Neuronal stem cell (in vitro differentiated cells): Measurements from ENCODE around the gene MTX1. TPM values are rescaled to one million over a fixed set of nuclear protein-coding genes. Genes with fewer than 3 reads are reported as not detected.
"Not testable (repeated sequence)": the region's sequence is repeated elsewhere in the genome, so short reads cannot be mapped to it uniquely, and the experiment has no call there.

Experiments
- DNase-seq: peaks from one replicate; pipeline ENCODE4 v3.0.0-alpha.2; 2013; ENCODE audit warnings: low spot score
- H2AFZ ChIP-seq: one replicate; pipeline ENCODE4 v1.6.1; 2013; ENCODE audit warnings: mild to moderate bottlenecking, low read length, inconsistent platforms
- H2AK5ac ChIP-seq: 2 replicates; pipeline ENCODE4 v1.6.1; 2013; ENCODE audit warnings: low read depth, mild to moderate bottlenecking, inconsistent platforms, low read length, moderate library complexity, mixed read lengths
- H2BK120ac ChIP-seq: 2 replicates; pipeline ENCODE4 v1.6.1; 2013; ENCODE audit warnings: low read depth, mild to moderate bottlenecking, inconsistent platforms, low read length, moderate library complexity, mixed read lengths
- H2BK12ac ChIP-seq: one replicate; pipeline ENCODE4 v1.6.1; 2013; ENCODE audit warnings: low read length, inconsistent platforms
- H2BK15ac ChIP-seq: 2 replicates; pipeline ENCODE4 v1.6.1; 2013; ENCODE audit warnings: mild to moderate bottlenecking, low read length, inconsistent platforms, mixed read lengths
- H2BK5ac ChIP-seq: one replicate; pipeline ENCODE4 v1.6.1; 2013; ENCODE audit warnings: inconsistent platforms, mild to moderate bottlenecking, low read length, moderate library complexity
- H3K14ac ChIP-seq: one replicate; pipeline ENCODE4 v1.6.1; 2013; ENCODE audit warnings: low read length, inconsistent platforms
- H3K18ac ChIP-seq: 2 replicates; pipeline ENCODE4 v1.6.1; 2013; ENCODE audit warnings: low read length, inconsistent platforms
- H3K23ac ChIP-seq: 2 replicates; pipeline ENCODE4 v1.6.1; 2013; ENCODE audit warnings: low read depth, mild to moderate bottlenecking, mixed read lengths, low read length, inconsistent platforms; ENCODE audit not compliant: poor library complexity
- H3K27ac ChIP-seq: replicated peaks from 3 replicates; pipeline ENCODE4 v1.5.1; 2013; ENCODE audit warnings: low read length, inconsistent platforms
- H3K27me3 ChIP-seq, 3 experiments: 2 replicates each; pipeline ENCODE4 v1.6.1; 2013; ENCODE audit warnings: low read length in 3 of 3, mild to moderate bottlenecking in 2 of 3, inconsistent platforms in 1 of 3, low read depth in 1 of 3, mixed read lengths in 1 of 3, moderate library complexity in 1 of 3; ENCODE audit not compliant: control insufficient read depth in 3 of 3, insufficient read depth in 3 of 3
- H3K36me3 ChIP-seq, 2 donors: replicated peaks in 1 of 2; 2 replicates each; pipeline ENCODE4 v1.6.1; 2013; ENCODE audit warnings: low read length in 2 of 2; ENCODE audit not compliant: control insufficient read depth in 2 of 2, insufficient read depth in 2 of 2
- H3K4ac ChIP-seq: 2 replicates; pipeline ENCODE4 v1.6.1; 2013; ENCODE audit warnings: inconsistent platforms, mild to moderate bottlenecking, low read length, moderate library complexity
- H3K4me1 ChIP-seq, 2 donors: 1 replicate in 1 of 2; 2 replicates in 1 of 2; pipeline ENCODE4 v1.6.1; 2013; ENCODE audit warnings: low read length in 2 of 2, low read depth in 1 of 2; ENCODE audit not compliant: control insufficient read depth in 2 of 2, insufficient read depth in 1 of 2
- H3K4me2 ChIP-seq: one replicate; pipeline ENCODE4 v1.6.1; 2013; ENCODE audit warnings: mild to moderate bottlenecking, low read length, inconsistent platforms; ENCODE audit not compliant: insufficient read depth, poor library complexity, severe bottlenecking
- H3K4me3 ChIP-seq, 2 donors: 2 replicates each; pipeline ENCODE4 v1.5.1; 2013; ENCODE audit warnings: low read length in 2 of 2, mild to moderate bottlenecking in 2 of 2, inconsistent platforms in 1 of 2, moderate library complexity in 1 of 2
- H3K79me1 ChIP-seq: one replicate; pipeline ENCODE4 v1.6.1; 2013; ENCODE audit warnings: low read depth, mild to moderate bottlenecking, inconsistent platforms, low read length, moderate library complexity
- H3K9ac ChIP-seq: one replicate; pipeline ENCODE4 v1.6.1; 2013; ENCODE audit warnings: mild to moderate bottlenecking, low read depth, low read length, inconsistent platforms; ENCODE audit not compliant: poor library complexity
- H3K9me3 ChIP-seq, 2 donors: replicated peaks in 1 of 2; 2 replicates each; pipeline versions ENCODE3 to v1.6.1; 2013; ENCODE audit warnings: low read length in 2 of 2, mild to moderate bottlenecking in 2 of 2, inconsistent platforms in 1 of 2, low read depth in 1 of 2, mixed read lengths in 1 of 2, moderate library complexity in 1 of 2; ENCODE audit not compliant: control insufficient read depth in 2 of 2, insufficient read depth in 1 of 2
- H4K8ac ChIP-seq: one replicate; pipeline ENCODE4 v1.6.1; 2013; ENCODE audit warnings: low read depth, mild to moderate bottlenecking, inconsistent platforms, low read length, moderate library complexity
- H4K91ac ChIP-seq: one replicate; pipeline ENCODE4 v1.6.1; 2013; ENCODE audit warnings: low read length, low read depth, mild to moderate bottlenecking, inconsistent platforms; ENCODE audit not compliant: poor library complexity
- WGBS, 2 donors: extraction: QIAGEN DNeasy Blood & Tissue Kit; methylation state at CpG; one replicate each; pipeline ENCODE4 v1.1.7; 2013; ENCODE audit warnings: missing lambda C conversion rate in 2 of 2, mixed read lengths in 1 of 2; ENCODE audit not compliant: insufficient read length in 2 of 2, insufficient replicate concordance in 1 of 2; ENCODE audit errors: extremely low coverage in 2 of 2; 5-methylcytosine and 5-hydroxymethylcytosine counted together
- polyA plus RNA-seq, 2 experiments: library from polyadenylated mRNA; stranded (reverse); fragments of 200-250 nt; gene quantifications; one replicate each; pipeline ENCODE4 v1.2.3, GENCODE V29; 2013

Gene MTX1, protein sequence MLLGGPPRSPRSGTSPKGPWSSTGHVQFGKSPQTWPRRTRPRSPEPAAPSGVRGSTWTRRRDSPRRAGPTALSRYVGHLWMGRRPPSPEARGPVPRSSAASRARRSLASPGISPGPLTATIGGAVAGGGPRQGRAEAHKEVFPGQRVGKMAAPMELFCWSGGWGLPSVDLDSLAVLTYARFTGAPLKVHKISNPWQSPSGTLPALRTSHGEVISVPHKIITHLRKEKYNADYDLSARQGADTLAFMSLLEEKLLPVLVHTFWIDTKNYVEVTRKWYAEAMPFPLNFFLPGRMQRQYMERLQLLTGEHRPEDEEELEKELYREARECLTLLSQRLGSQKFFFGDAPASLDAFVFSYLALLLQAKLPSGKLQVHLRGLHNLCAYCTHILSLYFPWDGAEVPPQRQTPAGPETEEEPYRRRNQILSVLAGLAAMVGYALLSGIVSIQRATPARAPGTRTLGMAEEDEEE
- 28.8 TPM for polyA plus RNA-seq (2013, experiment 1 of 2)
- 29.5 TPM for polyA plus RNA-seq (2013, experiment 2 of 2)

DNA sequence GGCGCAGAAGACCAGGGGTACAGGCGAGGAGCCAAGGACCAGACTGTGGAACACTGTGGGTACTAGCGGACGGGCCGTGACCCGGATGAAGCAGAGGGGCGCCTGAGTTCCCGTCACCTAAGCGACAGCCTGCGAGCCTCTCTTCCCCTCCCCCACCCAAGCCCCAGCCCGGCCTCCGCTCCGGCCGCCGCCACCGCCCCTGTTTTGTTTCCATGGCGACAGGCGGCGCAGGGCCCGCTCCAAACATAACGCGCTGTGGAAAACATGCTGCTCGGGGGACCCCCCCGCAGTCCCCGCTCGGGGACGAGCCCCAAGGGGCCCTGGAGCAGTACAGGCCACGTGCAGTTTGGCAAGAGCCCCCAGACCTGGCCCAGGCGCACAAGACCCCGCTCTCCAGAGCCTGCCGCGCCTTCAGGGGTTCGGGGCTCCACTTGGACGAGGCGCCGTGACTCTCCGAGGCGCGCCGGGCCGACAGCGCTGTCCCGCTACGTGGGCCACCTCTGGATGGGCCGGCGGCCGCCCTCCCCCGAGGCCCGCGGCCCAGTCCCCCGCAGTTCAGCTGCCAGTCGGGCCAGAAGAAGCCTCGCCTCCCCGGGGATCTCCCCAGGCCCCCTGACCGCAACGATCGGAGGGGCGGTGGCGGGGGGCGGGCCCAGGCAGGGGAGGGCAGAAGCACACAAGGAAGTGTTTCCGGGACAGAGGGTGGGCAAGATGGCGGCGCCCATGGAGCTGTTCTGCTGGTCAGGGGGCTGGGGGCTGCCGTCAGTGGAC lies at the start of gene MTX1:
MTX1 (plus strand) TSS at position 155 of the 771 bp plus-strand sequence; CDS start at position 265, 110 bp downstream.
- peak within 1 kb of the TSS; percentile 98 for H2BK120ac ChIP-seq
- peak within 1 kb of the TSS; percentile 100 for H2BK15ac ChIP-seq
- no peaks in the 10 kb centered on the region for H3K27me3 ChIP-seq
- peak within 1 kb of the TSS; percentile 95 for H3K4me2 ChIP-seq
- H3K18ac ChIP-seq = peak within 1 kb of the TSS; percentile 100
- H3K4me1 ChIP-seq = peaks cover 13 to 15% of the 10 kb centered on the region in 2 donors
- peak within 1 kb of the TSS; percentile 98 for H2BK5ac ChIP-seq
- no CpG with 5 or more reads among the region's 64 CpGs for WGBS, 2 donors
- H3K9me3 ChIP-seq = no peaks in the 10 kb centered on the region
- peak within 1 kb of the TSS; percentile 95 for H3K23ac ChIP-seq
- DNase-seq = peak; percentile 91
- H3K14ac ChIP-seq = no peak within 1 kb of the TSS
- peak within 1 kb of the TSS; percentile 82 to 86 for H3K4me3 ChIP-seq
- peak within 1 kb of the TSS; percentile 77 for H2AFZ ChIP-seq
- H2AK5ac ChIP-seq = peak within 1 kb of the TSS; percentile 98
- peaks cover 6% of the 10 kb centered on the region for H3K79me1 ChIP-seq
- peaks cover 1 to 37% of the 10 kb centered on the region in 2 donors for H3K36me3 ChIP-seq
- peak within 1 kb of the TSS; percentile 89 for H4K91ac ChIP-seq
- peak within 1 kb of the TSS; percentile 99 for H4K8ac ChIP-seq
- H3K4ac ChIP-seq = peak within 1 kb of the TSS; percentile 86
- peak within 1 kb of the TSS; percentile 99 for H3K27ac ChIP-seq
- peak within 1 kb of the TSS; percentile 97 for H3K9ac ChIP-seq
- peak within 1 kb of the TSS; percentile 18 for H2BK12ac ChIP-seq

DNA sequence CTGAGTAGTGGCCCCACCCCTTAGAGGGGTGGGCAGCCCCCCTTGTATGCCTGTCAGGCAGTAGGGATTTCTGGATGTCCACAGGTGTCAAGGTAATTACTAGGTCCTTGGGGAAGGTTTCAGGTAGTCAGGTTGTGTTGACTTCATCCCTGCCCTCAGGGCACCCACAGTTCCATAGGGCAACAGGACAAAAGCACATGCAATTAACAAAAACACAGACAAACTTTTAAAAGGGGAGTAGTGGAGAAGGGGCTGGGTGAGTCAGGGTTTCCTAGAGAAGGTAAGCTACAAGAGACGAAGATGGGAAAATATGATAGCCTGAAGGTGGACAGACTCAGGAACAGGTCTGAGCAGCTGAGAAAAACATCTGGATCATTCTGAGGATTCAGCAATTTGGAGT lies 49.5 kb upstream of the MTX1 start:
- Histone ChIP-seq H3K27ac (no peak overlapping the region), H3K9ac (no peak overlapping the region), H3K4ac (no peak overlapping the region), H3K79me1 (no peaks in the 10 kb centered on the region), H3K4me2 (no peak overlapping the region), H3K18ac (no peak overlapping the region), H4K91ac (no peak overlapping the region), H3K14ac (no peak overlapping the region), H2BK5ac (no peak overlapping the region), H3K4me1 (no peaks in the 10 kb centered on the region), H2BK120ac (no peak overlapping the region), H3K4me3 (no peak overlapping the region), H3K36me3 (no peaks in the 10 kb centered on the region), H4K8ac (no peak overlapping the region), H3K23ac (no peak overlapping the region), H3K27me3 (peaks cover 0 to 7% (median 0%) of the 10 kb centered on the region in 3 experiments), H3K9me3 (no peaks in the 10 kb centered on the region), H2BK12ac (no peak overlapping the region), H2AK5ac (no peak overlapping the region), H2BK15ac (no peak overlapping the region), H2AFZ (no peak overlapping the region)
- no peak for DNase-seq
- no CpG with 5 or more reads among the region's 1 CpG for WGBS, 2 donors

- Histone ChIP-seq H3K9ac (no peak overlapping the region), H3K23ac (peak overlapping the region; percentile 81), H3K79me1 (no peaks in the 10 kb centered on the region), H3K4me3 (no peak overlapping the region), H3K4me1 (no peaks in the 10 kb centered on the region), H4K91ac (no peak overlapping the region), H2BK15ac (peak overlapping the region; percentile 49), H3K18ac (peak overlapping the region; percentile 44), H2BK5ac (no peak overlapping the region), H2AK5ac (no peak overlapping the region), H2BK12ac (peak overlapping the region; percentile 63), H3K36me3 (no peaks in the 10 kb centered on the region), H2BK120ac (peak overlapping the region; percentile 93), H3K27me3 (peaks cover 0 to 7% (median 0%) of the 10 kb centered on the region in 3 experiments), H2AFZ (no peak overlapping the region), H3K9me3 (no peaks in the 10 kb centered on the region), H3K27ac (no peak overlapping the region), H3K4ac (no peak overlapping the region), H3K4me2 (no peak overlapping the region), H4K8ac (no peak overlapping the region), H3K14ac (peak overlapping the region; percentile 47)
- DNase-seq = no peak
- WGBS, 2 donors = no CpG with 5 or more reads among the region's 8 CpGs
These were observed 48.4 kb upstream of the MTX1 start for GRCh38 chr1:155160128-155160527.

DNA sequence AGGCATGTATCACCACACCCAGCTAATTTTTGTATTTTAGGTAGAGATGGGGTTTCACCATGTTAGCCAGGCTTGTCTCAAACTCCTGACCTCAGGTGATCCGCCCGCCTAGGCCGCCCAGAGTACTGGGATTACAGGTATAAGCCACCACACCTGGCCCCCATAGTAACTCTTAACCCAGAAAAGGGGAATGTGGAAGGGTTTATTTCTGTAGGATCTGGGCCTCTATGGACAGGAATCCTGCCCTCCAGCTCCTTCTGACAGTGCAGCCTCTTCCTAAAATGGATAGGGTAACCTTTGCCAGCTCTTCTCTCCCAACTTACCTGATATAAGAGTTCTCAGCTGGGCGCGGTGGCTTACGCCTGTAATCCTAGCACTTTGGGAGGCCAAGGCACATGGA lies 45.9 kb upstream of the MTX1 start:
- not testable (repeated sequence) for H3K4me3 ChIP-seq, H3K4me2 ChIP-seq, H3K27ac ChIP-seq, H3K79me1 ChIP-seq, H2BK12ac ChIP-seq, H2BK120ac ChIP-seq, H2AFZ ChIP-seq, H3K23ac ChIP-seq, DNase-seq, H2AK5ac ChIP-seq, H3K9ac ChIP-seq, H3K4ac ChIP-seq, H2BK15ac ChIP-seq, H3K36me3 ChIP-seq, H3K9me3 ChIP-seq, H3K18ac ChIP-seq, H4K8ac ChIP-seq, H4K91ac ChIP-seq, H3K27me3 ChIP-seq, H2BK5ac ChIP-seq, H3K14ac ChIP-seq
- no CpG with 5 or more reads among the region's 6 CpGs for WGBS, 2 donors
- peaks cover 14 to 15% of the 10 kb centered on the region in 2 donors for H3K4me1 ChIP-seq
